ENCODE data around the gene TP53I13. TPM values are rescaled to one million over a fixed set of nuclear protein-coding genes. Genes with fewer than 3 reads are reported as not detected.

The TP53I13 gene
- total and polyA plus RNA-seq, 2 of the 13 experiments (the other 11 are each of a cell fraction or from before 2014, with no cell fraction given): 16.9 to 25.7 TPM

GRCh38 chr17:29617481-29618271 is 49.2 kb downstream of the TP53I13 start (continued):
- TF ChIP-seq ZHX1 (CRISPR knock-in tag; IDR thresholded peaks at IDR 0.05; ENCODE audit: low read depth): no peak
- no peak for TF ChIP-seq HMGA1 (CRISPR knock-in tag; conservative IDR thresholded peaks at IDR 0.05)
- TF ChIP-seq ZSCAN5A (CRISPR knock-in tag; IDR thresholded peaks at IDR 0.05; ENCODE audit: borderline replicate concordance): no peak
- no peak for TF ChIP-seq POLR2A (IDR thresholded peaks at IDR 0.05; ENCODE audit: insufficient read depth in 1 of 2, low read depth in 2 of 2, low read length in 2 of 2)
- no peak for TF ChIP-seq CEBPB (IDR thresholded peaks at IDR 0.05; ENCODE audit: borderline replicate concordance, low read depth, low read length)
- no peak for TF ChIP-seq CEBPG (CRISPR knock-in tag; IDR thresholded peaks at IDR 0.05)
- TF ChIP-seq PITX1 (CRISPR knock-in tag; IDR thresholded peaks at IDR 0.05): peak; percentile 36; the same call in 1 of the 2 replicates
- no peak for TF ChIP-seq PHF8 (CRISPR knock-in tag; IDR thresholded peaks at IDR 0.05)
- no peak for TF ChIP-seq ZNF503 (CRISPR knock-in tag; IDR thresholded peaks at IDR 0.05)
- TF ChIP-seq ZNF230 (CRISPR knock-in tag; IDR thresholded peaks at IDR 0.05): no peak
- no peak for TF ChIP-seq SNAI1 (CRISPR knock-in tag; IDR thresholded peaks at IDR 0.05; ENCODE audit: borderline replicate concordance)
- TF ChIP-seq ZNF331 (CRISPR knock-in tag; IDR thresholded peaks at IDR 0.05): no peak
- TF ChIP-seq RFX3 (CRISPR knock-in tag; IDR thresholded peaks at IDR 0.05): no peak
- TF ChIP-seq NCOA2 (CRISPR knock-in tag; IDR thresholded peaks at IDR 0.05): no peak
- TF ChIP-seq ZNF414 (CRISPR knock-in tag; IDR thresholded peaks at IDR 0.05): no peak
- TF ChIP-seq PBX3 (CRISPR knock-in tag; IDR thresholded peaks at IDR 0.05; ENCODE audit: borderline replicate concordance): no peak
- TF ChIP-seq ZNF335 (CRISPR knock-in tag; IDR thresholded peaks at IDR 0.05): no peak

Measured in HepG2 (cell line).